HG02678 (cell line): ENCODE results near the gene TCF7.
"Not testable (repeated sequence)": the region's sequence is repeated elsewhere in the genome, so short reads cannot be mapped to it uniquely, and the experiment has no call there.

Experiments used
- ATAC-seq: cut with Tn5 transposase; IDR thresholded peaks from one replicate; pipeline ENCODE4 v1.9.1; 2021; ENCODE audit warnings: mild to moderate bottlenecking, moderate library complexity; ENCODE audit not compliant: unreplicated experiment

The TCF7 gene

DNA sequence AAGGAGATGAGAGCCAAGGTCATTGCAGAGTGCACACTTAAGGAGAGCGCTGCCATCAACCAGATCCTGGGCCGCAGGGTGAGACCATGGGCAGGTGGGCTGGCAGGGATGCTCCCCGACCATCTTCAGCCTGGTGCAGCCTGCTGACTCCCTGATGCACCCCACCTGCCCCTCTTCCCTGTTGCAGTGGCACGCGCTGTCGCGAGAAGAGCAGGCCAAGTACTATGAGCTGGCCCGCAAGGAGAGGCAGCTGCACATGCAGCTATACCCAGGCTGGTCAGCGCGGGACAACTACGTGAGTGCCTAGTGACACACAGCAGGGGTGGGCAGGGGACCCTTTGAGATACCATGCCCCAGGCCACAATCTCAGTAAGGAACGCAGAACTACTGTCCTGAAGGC, 28.3 kb downstream of the TCF7 start:
- no peak for ATAC-seq

DNA sequence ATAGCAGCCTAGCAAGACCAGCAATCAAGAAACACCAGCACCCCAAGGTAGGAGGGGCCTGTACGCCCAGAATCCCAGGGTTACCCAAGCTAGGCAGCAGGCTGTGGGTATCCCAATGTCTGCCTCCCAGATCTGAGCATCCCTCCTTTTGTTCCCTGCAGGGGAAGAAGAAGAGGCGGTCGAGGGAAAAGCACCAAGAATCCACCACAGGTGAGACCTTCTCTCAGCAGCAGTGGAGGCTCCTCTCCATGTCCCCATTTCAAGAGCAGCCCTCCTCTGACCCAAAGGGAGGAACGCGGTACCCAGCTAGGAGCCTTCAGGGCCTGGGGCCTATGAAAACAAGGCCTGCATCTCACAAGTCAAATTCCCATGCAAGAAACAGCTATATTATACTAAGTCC, 28.9 kb downstream of the TCF7 start:
- ATAC-seq, result no peak

DNA sequence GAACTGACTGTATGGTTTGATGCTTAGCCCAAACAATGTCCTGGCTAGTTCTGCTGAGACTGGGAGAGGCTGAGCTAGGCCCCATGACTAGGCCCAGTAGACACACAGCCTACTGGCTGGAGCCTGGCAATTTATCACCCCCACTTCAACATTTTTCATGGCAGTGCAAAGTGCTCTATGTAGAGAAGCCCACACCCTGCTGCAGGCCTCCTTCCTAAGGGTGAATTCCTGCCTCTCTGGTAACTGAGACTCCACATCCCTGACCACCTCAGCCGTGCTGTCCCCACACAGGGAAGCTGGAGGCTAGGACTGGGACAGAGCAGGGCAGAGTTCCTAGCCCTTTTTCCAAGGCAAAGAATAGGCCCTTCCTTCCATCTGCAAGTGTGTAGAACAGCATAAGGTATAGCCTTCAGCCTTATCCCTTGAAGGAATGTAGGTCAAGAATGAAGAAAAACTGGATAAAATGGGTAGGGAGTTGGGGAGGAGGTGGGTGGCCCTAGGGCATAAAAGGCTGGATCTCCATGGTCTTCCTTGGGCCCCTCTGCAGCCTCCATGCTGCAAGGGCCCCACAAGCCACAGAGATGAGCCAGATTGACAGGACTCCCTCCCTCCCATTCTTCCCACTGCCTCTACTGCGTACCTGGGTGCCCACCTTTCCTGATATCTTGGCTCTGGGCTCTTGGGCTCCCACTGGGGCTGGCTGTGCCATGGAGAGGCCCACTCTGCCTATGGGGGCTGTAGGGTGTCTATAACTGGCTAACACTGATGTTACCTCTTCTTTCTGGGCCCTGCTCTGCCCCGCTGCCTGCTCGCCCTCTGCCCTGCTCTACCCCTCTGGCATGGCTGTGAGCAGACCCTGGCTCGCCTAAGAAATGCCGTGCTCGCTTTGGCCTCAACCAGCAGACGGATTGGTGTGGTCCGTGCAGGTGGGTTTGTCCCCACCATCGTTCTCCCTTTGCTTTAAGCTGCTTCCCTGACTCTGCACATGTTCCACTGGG, 29.8 kb downstream of the TCF7 start:
- ATAC-seq, result no peak

DNA sequence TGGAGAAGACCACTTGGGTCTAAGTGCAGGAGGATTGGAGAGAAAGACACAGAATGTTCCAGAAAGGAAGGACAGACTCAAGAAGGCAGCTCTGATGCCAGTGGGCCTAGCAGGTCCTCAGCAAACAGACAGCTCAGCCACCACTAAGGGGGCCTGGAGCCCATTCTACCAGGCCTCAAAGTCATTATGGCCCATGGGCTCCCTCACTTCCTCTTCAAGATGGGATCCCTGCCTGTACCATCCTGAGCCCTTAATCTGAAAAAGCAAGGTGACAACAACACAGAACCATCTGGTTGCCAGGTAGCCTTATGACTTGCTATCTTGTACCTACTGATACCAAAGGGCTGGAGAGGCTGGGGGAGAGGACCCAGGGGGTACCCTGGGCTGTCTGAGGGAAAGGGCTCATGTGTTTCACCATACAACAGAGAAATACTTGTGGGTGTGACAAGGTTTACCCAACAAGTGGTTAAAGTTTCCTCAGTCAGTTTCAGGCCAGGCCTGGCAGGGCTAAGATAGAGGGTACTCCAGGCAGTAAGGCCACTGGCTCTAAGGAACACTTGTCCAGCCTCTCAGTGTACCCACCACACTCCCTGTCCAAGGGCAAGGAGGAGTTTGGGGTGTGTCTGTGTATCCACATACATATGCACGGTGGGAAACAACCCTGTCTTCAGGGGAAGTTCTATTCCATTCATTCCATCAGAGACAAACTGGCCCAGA, 30.7 kb downstream of the TCF7 start:
- ATAC-seq, result no peak

DNA sequence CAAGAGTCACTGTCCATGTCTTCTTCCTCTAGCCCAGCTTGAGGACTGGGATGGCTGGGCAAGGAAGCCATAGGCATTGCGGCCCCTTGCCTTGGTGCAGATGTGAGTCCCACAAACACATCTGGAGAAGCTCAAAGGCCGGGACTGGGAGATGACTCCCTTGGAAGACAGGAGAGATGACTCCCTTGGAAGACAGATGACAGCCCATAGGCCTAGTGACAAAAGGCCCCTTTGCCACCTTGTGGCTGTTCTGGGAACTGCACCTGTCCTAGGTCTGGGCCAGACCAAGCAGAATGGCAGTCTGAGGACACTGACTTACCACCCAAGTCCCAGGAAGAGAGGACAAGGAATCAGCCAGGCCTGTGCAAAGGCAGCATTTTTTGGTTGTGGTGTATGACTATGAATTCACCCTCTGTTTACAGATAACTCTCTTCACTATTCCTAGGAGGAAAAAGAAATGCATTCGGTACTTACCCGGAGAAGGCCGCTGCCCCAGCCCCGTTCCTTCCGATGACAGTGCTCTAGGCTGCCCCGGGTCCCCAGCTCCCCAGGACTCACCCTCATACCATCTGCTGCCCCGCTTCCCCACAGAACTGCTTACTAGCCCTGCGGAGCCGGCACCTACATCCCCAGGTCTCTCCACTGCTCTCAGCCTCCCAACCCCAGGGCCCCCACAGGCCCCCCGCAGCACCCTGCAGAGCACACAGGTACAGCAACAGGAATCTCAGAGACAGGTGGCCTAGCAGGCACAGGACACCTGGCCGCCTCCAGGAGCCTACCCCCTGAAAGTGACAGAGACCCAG, 31.5 kb downstream of the TCF7 start:
- peak; percentile 70 for ATAC-seq

DNA sequence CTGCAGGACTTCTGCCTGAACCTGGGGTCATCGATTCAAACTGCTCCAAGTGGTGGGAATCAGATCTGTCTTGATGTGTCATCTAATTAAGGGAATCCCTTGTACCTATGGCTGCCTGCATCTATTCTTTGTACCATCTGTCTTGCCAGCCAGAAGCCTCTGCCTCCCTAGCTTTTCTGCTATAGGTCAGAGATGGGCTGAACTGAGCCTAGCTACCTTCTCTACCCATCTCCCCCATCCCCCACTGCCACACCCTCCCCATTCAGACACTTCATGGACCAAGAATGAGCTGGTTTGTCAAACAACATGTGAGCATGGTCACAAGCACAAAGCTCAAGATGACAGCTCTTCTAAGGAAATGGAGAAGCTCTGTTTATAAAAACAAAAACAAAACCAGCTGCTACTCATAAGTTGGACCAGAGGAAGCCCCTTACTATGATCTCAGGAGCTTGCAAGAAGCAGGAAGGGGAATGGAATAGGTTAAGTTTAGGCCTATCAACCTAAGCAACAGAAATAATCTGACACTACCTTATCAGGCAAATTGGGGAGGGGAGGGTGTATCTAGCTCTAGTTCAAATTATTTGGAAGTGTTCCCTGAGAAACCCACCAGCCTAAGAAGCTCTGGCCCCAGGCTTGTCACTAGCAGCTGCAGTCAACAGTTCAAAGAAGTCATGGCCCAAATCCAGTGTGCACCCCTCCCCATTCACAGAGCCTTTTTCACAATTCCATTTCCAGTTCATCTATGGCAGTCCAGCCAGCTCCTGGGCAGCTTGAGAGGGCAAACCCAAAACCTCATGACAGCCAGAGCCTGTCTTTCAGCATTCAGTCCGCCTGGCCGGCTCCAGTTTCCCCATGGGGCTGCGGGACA, 32.4 kb downstream of the TCF7 start:
- no peak for ATAC-seq

DNA sequence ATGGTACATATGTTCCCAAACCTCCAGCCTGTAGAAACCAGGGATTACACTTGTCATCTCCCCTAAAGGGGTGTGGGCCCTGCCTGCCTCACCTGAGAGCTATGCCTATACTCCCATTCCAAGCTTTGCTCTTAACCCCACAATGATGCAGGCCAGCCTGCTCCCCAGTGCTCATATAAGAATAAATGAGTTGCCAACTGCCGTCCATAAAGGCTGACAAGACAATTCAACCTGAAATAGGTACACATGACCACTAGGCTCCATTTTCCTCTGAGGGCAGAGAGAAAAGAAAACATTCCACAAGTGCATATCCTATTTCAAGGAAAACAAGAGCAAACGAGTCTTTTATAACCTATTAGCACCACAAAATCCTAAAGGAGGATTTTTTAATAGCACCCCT, 33.8 kb downstream of the TCF7 start:
- ATAC-seq, result no peak

DNA sequence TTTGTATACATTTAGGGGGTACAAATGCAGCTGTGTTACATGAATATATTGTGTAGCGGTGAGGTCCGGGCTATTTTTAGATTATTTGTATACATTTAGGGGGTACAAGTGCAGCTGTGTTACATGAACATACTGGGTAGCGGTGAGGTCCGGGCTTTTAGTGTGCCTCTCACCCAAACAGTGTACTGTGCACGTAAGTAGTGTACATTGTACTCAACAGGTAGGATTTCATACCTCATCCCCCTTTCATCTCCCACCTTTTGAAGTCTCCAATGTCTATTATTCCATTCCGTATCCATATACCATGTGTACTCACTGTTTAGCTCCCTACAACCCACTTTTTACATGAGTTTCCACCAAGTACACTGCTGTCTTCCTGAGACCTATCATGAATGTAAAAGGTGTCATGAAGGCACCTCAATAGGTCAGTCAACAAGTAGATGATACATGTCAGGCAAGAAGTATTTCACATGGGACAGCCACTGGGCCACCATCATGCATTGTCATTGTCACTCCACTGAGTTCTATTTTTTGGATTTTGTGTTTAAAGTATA, 34.6 kb downstream of the TCF7 start:
- no peak for ATAC-seq

DNA sequence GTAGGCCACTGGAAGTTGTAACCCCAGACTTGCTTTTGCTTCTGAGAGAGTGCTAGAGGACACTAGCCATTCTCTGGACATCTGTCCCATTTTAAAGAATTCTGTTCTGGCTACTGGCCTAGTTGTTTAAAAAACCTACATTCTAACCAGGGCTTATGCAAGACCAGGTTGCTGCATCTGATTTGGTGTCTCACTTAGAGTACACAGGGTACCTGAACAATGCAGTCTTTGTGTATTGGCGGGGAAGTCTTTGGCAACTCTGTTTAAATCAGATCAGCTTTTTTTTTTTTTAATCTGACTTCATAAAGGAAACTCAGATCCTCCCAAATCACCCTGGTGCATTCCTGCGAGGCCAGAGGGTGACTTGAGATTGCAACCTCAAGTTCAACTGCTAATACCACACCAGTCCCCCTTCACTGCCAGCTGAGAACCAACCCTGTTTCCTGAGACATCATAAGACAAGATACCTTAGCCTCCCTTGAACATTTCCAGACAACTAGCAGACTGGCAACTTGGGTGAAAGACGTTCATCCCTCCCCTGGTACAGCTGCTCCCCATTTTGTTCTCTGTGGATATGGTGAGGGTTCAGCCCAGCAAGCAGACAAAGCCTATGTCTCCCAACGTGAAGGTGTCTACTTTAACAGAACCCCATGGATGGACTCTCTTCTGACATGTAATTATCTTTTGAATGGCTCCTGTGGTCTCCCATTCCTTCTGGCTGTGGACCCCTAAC, 35.3 kb downstream of the TCF7 start:
- ATAC-seq, result no peak

DNA sequence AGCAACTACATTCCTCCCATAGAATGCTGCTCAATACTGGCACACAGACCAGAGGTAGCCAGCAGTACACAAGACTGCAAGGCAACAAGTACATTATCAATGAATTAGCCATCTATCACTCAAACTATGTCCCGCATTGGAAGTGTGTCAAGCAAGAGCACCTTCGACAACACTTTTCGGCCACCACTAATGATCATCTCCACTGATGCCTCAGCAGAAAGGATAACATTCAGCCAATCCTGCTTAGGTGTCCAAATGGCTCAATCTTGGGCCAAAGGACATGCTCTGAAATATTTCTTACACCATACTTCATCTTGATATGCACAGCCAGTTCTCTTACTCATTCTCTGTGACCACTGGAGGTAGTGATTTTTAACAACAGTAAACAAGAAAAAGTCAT, 37.2 kb downstream of the TCF7 start:
- ATAC-seq, result no peak

DNA sequence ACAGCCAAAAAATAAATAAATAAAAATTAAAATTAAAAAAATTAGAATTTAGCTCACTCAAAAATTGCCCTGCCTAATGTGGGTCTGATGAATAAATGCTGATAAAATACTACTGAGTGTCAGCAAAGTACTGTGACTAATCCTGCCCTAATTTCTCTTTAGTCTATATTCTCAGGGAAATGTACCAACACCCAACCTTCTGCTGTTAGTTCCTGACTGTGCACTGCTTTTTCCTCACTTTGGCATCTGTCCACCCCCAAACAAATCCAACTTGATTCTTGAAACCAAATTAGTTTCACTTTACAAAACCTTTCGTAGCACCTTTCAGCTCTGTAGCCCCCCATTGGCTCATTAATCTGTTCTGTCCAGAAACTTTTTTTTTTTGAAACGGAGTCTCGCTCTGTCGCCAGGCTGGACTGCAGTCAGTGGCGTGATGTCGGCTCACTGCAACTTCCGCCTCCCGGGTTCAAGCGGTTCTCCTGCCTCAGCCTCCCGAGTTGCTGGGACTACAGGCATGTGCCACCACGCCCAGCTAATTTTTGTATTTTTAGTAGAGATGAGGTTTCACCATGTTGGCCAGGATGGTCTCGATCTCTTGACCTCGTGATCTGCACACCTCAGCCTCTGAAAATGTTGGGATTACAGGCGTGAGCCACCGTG, 37.8 kb downstream of the TCF7 start:
- ATAC-seq, result not testable (repeated sequence)

DNA sequence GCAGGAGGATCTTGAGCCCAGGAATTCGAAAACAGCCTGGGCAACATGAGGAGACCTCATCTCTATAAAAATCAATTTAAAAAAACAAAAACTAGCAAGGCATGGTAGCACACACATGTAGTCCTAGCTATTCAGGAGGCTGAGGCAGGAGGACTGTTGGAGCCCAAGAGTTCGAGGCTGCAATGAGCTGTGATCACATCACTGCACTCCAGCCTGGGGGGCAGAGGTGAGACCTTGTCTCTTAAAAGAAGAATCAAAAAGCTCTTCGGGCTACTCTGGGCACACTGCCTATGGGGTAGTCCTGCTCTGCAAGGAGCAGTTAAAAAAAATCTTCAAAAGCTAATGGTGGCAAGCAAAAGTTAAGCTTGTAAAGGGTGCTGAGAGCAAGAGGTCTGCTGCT, 38.8 kb downstream of the TCF7 start:
- no peak for ATAC-seq

DNA sequence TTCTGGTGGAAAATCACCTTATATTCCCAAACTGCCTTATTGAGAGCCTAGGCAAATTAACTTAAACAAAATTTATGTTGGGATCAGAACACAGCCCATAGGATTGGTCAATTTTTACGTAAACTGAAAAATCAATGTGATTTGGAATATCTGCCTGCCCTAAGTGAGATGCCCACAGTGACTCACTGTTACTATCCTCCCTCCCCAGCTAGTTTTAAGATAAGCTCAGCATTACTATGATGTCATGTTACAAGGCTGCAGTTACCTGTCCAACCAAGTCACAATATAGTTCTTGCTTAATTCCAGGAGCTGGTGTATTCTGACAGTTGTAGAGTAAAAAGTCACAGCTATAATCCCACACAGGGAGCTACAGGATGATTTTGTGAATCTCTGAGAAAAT, 39.2 kb downstream of the TCF7 start:
- no peak for ATAC-seq

DNA sequence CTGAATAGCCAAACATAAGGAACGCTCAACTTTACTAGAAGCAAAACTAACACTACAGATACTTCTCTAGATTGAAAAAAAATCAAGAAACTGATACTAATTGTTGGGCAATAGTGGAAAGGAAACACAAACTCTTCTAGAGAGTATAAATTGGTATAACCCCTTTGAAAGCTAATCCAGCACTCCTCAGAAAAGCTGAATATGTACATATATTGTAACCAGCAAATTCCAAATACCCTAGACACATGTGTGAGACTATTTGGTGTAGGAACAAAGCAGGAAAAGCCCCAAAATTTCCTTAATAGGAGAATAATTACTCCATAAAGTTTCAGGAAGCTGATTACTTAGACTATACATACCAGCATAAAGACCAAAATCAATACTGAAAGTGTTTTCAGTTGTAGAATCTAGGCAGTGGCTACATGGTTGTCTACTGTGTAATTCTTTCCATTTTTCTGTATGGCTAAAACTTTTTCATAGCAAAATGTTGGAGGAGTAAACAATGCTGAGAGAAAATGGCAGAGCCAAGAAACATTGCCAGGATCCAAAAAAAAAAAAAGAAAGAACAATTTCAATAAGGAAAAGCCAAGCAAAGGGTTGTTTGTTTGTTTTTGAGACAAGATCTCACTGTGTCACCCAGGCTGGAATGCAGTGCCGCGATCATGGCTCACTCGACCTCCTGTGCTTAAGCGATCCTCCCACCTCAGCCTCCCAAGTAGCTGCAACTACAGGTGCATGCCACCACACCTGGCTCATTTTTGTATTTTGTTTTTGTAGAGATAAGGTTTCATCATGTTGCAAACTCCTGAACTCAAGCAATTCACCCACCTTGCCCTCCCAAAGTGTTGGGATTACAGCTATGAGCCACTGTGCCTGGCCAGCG, 47.3 kb downstream of the TCF7 start:
- no peak for ATAC-seq

DNA sequence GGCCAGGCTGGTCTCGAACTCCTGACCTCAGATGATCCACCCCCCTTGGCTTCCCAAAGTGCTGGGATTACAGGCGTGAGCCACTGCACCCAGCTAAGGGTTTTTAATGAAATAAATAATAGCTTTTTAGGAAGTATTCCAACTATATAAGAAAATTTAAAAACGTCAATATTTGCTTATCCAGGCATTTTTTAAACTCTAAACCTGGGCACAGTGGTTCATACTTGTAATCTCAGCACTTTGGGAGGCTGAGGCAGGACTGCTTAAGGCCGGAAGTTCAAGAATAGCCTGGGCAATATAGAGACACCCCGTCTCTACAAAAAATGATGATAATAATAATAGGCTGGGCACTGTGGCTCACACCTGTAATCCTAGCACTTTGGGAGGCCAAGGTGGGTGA, 48.1 kb downstream of the TCF7 start:
- ATAC-seq, result no peak

DNA sequence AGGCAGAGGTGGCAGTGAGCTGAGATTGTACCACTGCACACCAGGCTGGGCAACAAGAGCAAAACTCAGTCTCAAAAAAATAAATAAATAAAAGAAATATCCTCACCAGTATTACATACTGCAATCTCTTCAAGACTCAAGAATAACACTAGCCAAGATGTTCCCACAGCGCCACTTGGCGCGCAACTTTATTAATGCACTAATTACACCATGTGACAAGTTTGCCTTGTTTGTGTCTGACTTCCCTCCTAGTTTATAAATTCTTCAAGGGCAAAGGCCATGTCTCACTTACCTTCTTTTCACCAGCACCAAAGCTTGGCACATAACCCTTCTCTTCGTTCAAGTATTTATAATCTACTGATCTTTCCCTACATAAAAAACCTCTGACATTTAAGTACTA, 57.5 kb downstream of the TCF7 start:
- ATAC-seq, result no peak

DNA sequence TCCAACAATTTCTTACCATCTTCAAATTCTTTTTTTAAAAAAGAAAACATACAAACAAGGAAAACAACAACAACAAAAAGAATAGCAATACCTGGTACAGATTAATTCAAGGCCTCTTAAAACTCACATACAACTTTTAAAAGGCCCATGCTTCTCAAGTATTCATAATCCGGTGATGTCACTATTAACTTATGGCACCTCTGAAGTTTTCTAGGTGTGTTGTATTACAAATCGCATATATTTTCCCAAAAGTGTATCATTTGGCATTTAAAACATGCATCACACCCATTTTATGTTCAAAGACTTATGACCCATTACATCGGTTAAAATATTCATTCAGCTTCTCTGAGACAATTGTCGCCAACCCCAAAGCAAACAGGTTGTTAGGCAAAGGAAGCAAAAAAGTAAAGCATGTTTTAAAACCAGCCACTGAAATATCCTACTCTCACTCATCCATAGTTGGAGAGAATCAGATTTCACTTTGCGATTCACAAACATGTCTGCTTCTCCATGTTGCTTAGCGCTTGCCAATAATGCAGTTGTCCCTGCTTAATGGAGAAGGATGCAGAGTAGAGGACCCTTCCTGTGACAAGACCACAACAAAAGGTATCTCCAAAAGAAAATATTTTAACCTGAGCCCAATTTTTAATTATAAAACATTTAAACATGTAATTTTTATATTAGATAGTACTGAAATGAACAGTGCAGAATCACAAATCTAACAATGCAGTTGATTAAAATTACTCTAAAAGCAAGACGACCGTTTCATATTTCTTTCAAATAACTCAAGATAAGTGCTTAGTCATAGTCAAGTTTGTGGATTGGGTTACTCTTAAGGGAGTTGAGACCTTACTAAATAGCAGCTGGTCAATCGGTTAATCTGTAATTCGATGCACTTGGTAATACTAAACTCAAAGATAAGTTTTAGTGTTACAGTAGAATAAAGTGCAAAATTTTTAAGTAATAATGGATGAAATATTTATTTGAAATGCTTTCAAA, 60.7 kb downstream of the TCF7 start:
- ATAC-seq, result no peak
